ENCODE results near the gene UBLCP1.
"Not testable (repeated sequence)": the region's sequence is repeated elsewhere in the genome, so short reads cannot be mapped to it uniquely, and the experiment has no call there.

UBLCP1 gene

GRCh38 chr5:159262859-159263568, at the start of gene UBLCP1:
TSS of gene UBLCP1 (plus strand) at chr5:159263290. CDS start at chr5:159268916, 5,626 bp downstream.
- peak; percentile 83 for DNase-seq

- no peak for DNase-seq
These were observed 48.4 kb upstream of the UBLCP1 start for GRCh38 chr5:159214486-159215271.

- DNase-seq: no peak
These were observed 47.2 kb upstream of the UBLCP1 start for GRCh38 chr5:159215886-159216285.

- DNase-seq: no peak
These were observed 46.6 kb upstream of the UBLCP1 start for GRCh38 chr5:159216454-159216853.

GRCh38 chr5:159217236-159217635, 45.9 kb upstream of the UBLCP1 start:
- DNase-seq: no peak

- DNase-seq: no peak
These were observed 44.5 kb upstream of the UBLCP1 start for GRCh38 chr5:159218595-159219023.

- DNase-seq: no peak
These were observed 42.9 kb upstream of the UBLCP1 start for GRCh38 chr5:159220206-159220605.

GRCh38 chr5:159223469-159223868, 39.6 kb upstream of the UBLCP1 start:
- no peak for DNase-seq

GRCh38 chr5:159224471-159224870, 38.6 kb upstream of the UBLCP1 start:
- no peak for DNase-seq

- DNase-seq: no peak
These were observed 36.6 kb upstream of the UBLCP1 start for GRCh38 chr5:159226451-159226850.

- DNase-seq: no peak
These were observed 35.6 kb upstream of the UBLCP1 start for GRCh38 chr5:159227452-159227851.

- DNase-seq: not testable (repeated sequence)
These were observed 35.0 kb upstream of the UBLCP1 start for GRCh38 chr5:159228097-159228496.

- no peak for DNase-seq
These were observed 32.4 kb upstream of the UBLCP1 start for GRCh38 chr5:159230657-159231056.

GRCh38 chr5:159231167-159231566, 31.9 kb upstream of the UBLCP1 start:
- DNase-seq: no peak

- DNase-seq: not testable (repeated sequence)
These were observed 27.1 kb upstream of the UBLCP1 start for GRCh38 chr5:159235871-159236520.

- DNase-seq: peak; percentile 17 to 30
These were observed 22.7 kb upstream of the UBLCP1 start for GRCh38 chr5:159240301-159240870.

GRCh38 chr5:159241946-159242552, 21.0 kb upstream of the UBLCP1 start:
- DNase-seq: no peak

GRCh38 chr5:159242656-159243055, 20.4 kb upstream of the UBLCP1 start:
- DNase-seq: no peak

- DNase-seq: no peak
These were observed 19.7 kb upstream of the UBLCP1 start for GRCh38 chr5:159243385-159243784.

GRCh38 chr5:159244163-159244562, 18.9 kb upstream of the UBLCP1 start:
- no peak for DNase-seq

GRCh38 chr5:159244890-159245289, 18.2 kb upstream of the UBLCP1 start:
- DNase-seq: no peak

- DNase-seq: no peak
These were observed 13.9 kb upstream of the UBLCP1 start for GRCh38 chr5:159249158-159249557.

- DNase-seq: no peak
These were observed 10.9 kb upstream of the UBLCP1 start for GRCh38 chr5:159252195-159252594.

Data from stimulated activated CD4-positive, alpha-beta T cell treated with anti-CD3 and anti-CD28 coated beads, Interleukin-2, amount 100 ng/mL, for 24 hours (primary cell).